HepG2 (cell line): Measurements from ENCODE around the gene PPP1R1B. TPM values are rescaled to one million over a fixed set of nuclear protein-coding genes. Genes with fewer than 3 reads are reported as not detected.
A peak's percentile ranks its signal among the peaks of the same experiment; 100 is the strongest.

Experiments used
- ASH2L ChIP-seq: fragments of 300-600, 200-600 bp; sonication (generic); IDR thresholded peaks from 2 replicates; pipeline ENCODE4 v1.7.0; 2017; ENCODE audit warnings: low read depth, mild to moderate bottlenecking, moderate library complexity, mixed read lengths, low read length; ENCODE audit not compliant: insufficient read length
- CREM ChIP-seq, 2 experiments: sonication (generic) in 1 of 2; formaldehyde crosslinking in 1 of 2; IDR thresholded peaks; 2 replicates each; pipeline versions ENCODE4 v1.4.0 to v1.6.1; 2016 to 2020; ENCODE audit warnings: antibody characterized with exemption in 1 of 2, mild to moderate bottlenecking in 1 of 2, missing genetic modification reagents in 1 of 2
- GPN1 ChIP-seq: sonication (generic); formaldehyde crosslinking; IDR thresholded peaks from 2 replicates; pipeline ENCODE4 v1.5.1; 2020; ENCODE audit warnings: missing genetic modification reagents, borderline replicate concordance
- GTF3A ChIP-seq: sonication (generic); formaldehyde crosslinking; conservative IDR thresholded peaks from 2 replicates; pipeline ENCODE4 v1.4.0; 2020; ENCODE audit warnings: mild to moderate bottlenecking, missing genetic modification reagents
- KDM5A ChIP-seq: fragments of 200-600 bp; sonication (generic); IDR thresholded peaks from 2 replicates; pipeline ENCODE4 v1.7.0; 2018; ENCODE audit warnings: antibody characterized with exemption, mild to moderate bottlenecking, low read length, borderline replicate concordance
- KDM6A ChIP-seq: IDR thresholded peaks from 2 replicates; pipeline ENCODE4 v1.6.1; 2016; ENCODE audit warnings: low read depth
- MBD4 ChIP-seq: IDR thresholded peaks from 2 replicates; pipeline ENCODE4 v1.6.1; 2012; ENCODE audit warnings: low read length, inconsistent platforms, borderline replicate concordance
- MXD4 ChIP-seq: IDR thresholded peaks from 2 replicates; pipeline ENCODE4 v1.6.1; 2016; ENCODE audit warnings: mild to moderate bottlenecking, missing biosample characterization, missing genetic modification reagents
- MXI1 ChIP-seq: IDR thresholded peaks from 3 replicates; pipeline ENCODE4 v1.6.1; 2012; ENCODE audit warnings: low read depth, low read length, inconsistent platforms, borderline replicate concordance
- NBN ChIP-seq: fragments of 450-650 bp; conservative IDR thresholded peaks from 2 replicates; pipeline ENCODE4 v1.6.1; 2017
- SIX1 ChIP-seq: sonication (generic); formaldehyde crosslinking; IDR thresholded peaks from 2 replicates; pipeline ENCODE4 v1.4.0; 2020; ENCODE audit warnings: missing genetic modification reagents, borderline replicate concordance
- THAP11 ChIP-seq: IDR thresholded peaks from 2 replicates; pipeline ENCODE4 v1.6.1; 2016; ENCODE audit warnings: missing biosample characterization, missing genetic modification reagents
- ZNF207 ChIP-seq: fragments of 450-650 bp; IDR thresholded peaks from 2 replicates; pipeline ENCODE4 v1.6.1; 2016; ENCODE audit warnings: antibody characterized with exemption, borderline replicate concordance
- ZNF33A ChIP-seq: sonication (generic); formaldehyde crosslinking; IDR thresholded peaks from 2 replicates; pipeline ENCODE4 v1.5.1; 2020; ENCODE audit warnings: missing genetic modification reagents, mild to moderate bottlenecking, moderate library complexity, borderline replicate concordance
- ZNF788 ChIP-seq: sonication (generic); formaldehyde crosslinking; IDR thresholded peaks from 2 replicates; pipeline ENCODE4 v1.5.0; 2020; ENCODE audit warnings: mild to moderate bottlenecking, missing genetic modification reagents, borderline replicate concordance
- ZSCAN21 ChIP-seq: sonication (generic); formaldehyde crosslinking; IDR thresholded peaks from 2 replicates; pipeline ENCODE4 v1.8.0; 2022; ENCODE audit warnings: mild to moderate bottlenecking, missing genetic modification reagents, moderate library complexity, borderline replicate concordance
- polyA plus RNA-seq, 8 experiments: library from polyadenylated mRNA; depleted of rRNA in 3 of 8; stranded (reverse) in 7 of 8; unstranded in 1 of 8; fragments of >200 nt; fragmentation: Illumina TruSeq in 4 of 8; extraction: Trizol in 4 of 8; gene quantifications; 2 replicates each; pipeline versions ENCODE4 v1.2.1 to v1.2.3, GENCODE V29; 2011 to 2016; ENCODE audit warnings: low read depth in 4 of 8, missing spikeins in 1 of 8, mixed read lengths in 1 of 8; ENCODE audit not compliant: insufficient read depth in 1 of 8
- total RNA-seq, 5 experiments: library from RNA; depleted of rRNA; stranded (reverse); fragments of >200 nt; fragmentation: Illumina TruSeq; extraction: Trizol; gene quantifications; 2 replicates each; pipeline ENCODE4 v1.2.3, GENCODE V29; 2016; ENCODE audit warnings: low read depth in 1 of 5
- TF ChIP-seq, protein P1 (sequence below), 2 experiments: fragments of 450-650 bp in 1 of 2; sonication (generic) in 1 of 2; formaldehyde crosslinking in 1 of 2; IDR thresholded peaks; 2 replicates each; pipeline versions ENCODE4 v1.6.1 to v1.8.0; 2016 to 2022; ENCODE audit warnings: antibody characterized with exemption in 1 of 2, mild to moderate bottlenecking in 1 of 2, missing genetic modification reagents in 1 of 2
- TF ChIP-seq, protein P2 (sequence below): sonication (generic); formaldehyde crosslinking; IDR thresholded peaks from 2 replicates; pipeline ENCODE4 v1.4.0; 2020; ENCODE audit warnings: missing genetic modification reagents

Gene PPP1R1B
- total and polyA plus RNA-seq, 2 of the 13 experiments (the other 11 are each of a cell fraction or from before 2014, with no cell fraction given), result 0.08 TPM; not detected in 1

- TF ChIP-seq THAP11 (CRISPR knock-in tag) (0 out of 2 replicates have a peak, but pooled peaks have one; percentile 12), ZNF33A (CRISPR knock-in tag) (no peak), KDM5A (no peak), NBN (no peak), GPN1 (CRISPR knock-in tag) (no peak), SIX1 (CRISPR knock-in tag) (no peak), MXI1 (peak; percentile 32; the same call in 1 of the 3 replicates), CREM (IDR thresholded peaks at IDR 0.05) (no peak), CREM (CRISPR knock-in tag; IDR thresholded peaks at IDR 0.05) (no peak), ASH2L (no peak), ZNF788 (CRISPR knock-in tag) (peak; percentile 36; the same call in 1 of the 2 replicates), MBD4 (no peak), MXD4 (peak; percentile 59; the same call in 1 of the 2 replicates), KDM6A (CRISPR knock-in tag) (no peak), ZSCAN21 (CRISPR knock-in tag) (no peak), GTF3A (CRISPR knock-in tag) (no peak), ZNF207 (no peak)
- TF ChIP-seq, protein P1, sequence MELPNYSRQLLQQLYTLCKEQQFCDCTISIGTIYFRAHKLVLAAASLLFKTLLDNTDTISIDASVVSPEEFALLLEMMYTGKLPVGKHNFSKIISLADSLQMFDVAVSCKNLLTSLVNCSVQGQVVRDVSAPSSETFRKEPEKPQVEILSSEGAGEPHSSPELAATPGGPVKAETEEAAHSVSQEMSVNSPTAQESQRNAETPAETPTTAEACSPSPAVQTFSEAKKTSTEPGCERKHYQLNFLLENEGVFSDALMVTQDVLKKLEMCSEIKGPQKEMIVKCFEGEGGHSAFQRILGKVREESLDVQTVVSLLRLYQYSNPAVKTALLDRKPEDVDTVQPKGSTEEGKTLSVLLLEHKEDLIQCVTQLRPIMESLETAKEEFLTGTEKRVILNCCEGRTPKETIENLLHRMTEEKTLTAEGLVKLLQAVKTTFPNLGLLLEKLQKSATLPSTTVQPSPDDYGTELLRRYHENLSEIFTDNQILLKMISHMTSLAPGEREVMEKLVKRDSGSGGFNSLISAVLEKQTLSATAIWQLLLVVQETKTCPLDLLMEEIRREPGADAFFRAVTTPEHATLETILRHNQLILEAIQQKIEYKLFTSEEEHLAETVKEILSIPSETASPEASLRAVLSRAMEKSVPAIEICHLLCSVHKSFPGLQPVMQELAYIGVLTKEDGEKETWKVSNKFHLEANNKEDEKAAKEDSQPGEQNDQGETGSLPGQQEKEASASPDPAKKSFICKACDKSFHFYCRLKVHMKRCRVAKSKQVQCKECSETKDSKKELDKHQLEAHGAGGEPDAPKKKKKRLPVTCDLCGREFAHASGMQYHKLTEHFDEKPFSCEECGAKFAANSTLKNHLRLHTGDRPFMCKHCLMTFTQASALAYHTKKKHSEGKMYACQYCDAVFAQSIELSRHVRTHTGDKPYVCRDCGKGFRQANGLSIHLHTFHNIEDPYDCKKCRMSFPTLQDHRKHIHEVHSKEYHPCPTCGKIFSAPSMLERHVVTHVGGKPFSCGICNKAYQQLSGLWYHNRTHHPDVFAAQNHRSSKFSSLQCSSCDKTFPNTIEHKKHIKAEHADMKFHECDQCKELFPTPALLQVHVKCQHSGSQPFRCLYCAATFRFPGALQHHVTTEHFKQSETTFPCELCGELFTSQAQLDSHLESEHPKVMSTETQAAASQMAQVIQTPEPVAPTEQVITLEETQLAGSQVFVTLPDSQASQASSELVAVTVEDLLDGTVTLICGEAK (IDR thresholded peaks at IDR 0.05), result no peak
- TF ChIP-seq, protein P1 (CRISPR knock-in tag; IDR thresholded peaks at IDR 0.05), result no peak
- TF ChIP-seq, protein P2, sequence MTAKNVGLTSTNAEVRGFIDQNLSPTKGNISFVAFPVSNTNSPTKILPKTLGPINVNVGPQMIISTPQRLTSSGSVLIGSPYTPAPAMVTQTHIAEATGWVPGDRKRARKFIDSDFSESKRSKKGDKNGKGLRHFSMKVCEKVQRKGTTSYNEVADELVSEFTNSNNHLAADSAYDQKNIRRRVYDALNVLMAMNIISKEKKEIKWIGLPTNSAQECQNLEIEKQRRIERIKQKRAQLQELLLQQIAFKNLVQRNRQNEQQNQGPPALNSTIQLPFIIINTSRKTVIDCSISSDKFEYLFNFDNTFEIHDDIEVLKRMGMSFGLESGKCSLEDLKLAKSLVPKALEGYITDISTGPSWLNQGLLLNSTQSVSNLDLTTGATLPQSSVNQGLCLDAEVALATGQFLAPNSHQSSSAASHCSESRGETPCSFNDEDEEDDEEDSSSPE (CRISPR knock-in tag), result 0 out of 2 replicates have a peak, but pooled peaks have one; percentile 25
These were observed 37.2 kb downstream of the PPP1R1B start (continued) for GRCh38 chr17:39663688-39664580.
